ENCODE results near the gene ROR2.
"Not testable (repeated sequence)": the region's sequence is repeated elsewhere in the genome, so short reads cannot be mapped to it uniquely, and the experiment has no call there.

ROR2 gene

GRCh38 chr9:91923145-91923544 lies 26.9 kb downstream of the ROR2 start:
- DNase-seq, result no peak

- DNase-seq, result no peak
Measured at GRCh38 chr9:91921371-91921770, 28.7 kb downstream of the ROR2 start.

- DNase-seq, result no peak
Measured at GRCh38 chr9:91920630-91921350, 29.2 kb downstream of the ROR2 start.

DNA sequence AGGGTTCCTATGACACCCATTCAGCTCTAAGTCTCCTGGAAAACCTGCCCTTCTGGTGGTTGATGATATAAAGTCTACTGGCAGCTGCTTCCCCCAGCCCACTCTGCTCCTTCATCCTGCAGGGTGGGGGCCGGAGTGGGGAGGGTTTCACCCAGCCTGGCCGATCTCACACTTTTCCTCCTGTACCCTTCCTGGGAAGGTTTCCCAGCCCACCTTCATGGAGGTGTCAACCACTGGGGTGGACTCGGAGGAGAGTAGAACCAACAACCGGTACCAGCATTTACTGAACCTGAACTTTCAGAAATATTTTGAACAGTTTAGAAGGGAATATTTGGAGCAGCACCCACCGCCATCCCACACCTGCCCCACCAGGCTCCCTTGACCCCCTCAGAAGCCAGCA lies 30.4 kb downstream of the ROR2 start:
- no peak for DNase-seq

DNA sequence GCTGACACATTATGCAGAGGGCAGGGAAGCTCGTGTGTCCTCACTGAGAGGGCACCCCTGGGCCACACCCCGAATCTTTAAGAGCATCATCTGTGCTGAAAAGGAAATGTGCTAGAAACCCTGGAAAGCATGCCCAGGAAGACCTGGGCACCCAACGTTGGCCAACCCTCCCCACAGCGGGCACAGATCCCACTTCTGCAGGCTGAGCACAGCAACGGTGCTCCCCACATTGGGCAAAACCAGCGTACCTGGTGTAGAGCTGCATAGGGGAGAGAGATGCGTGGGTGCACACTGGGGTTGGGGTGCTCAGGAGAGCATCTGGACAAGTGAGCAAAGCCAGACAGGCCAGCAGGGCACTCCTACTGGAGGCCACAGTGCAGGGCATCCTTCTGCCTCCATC lies 32.6 kb downstream of the ROR2 start:
- DNase-seq, result no peak

- DNase-seq, result no peak
Measured at GRCh38 chr9:91915524-91916263, 34.3 kb downstream of the ROR2 start.

GRCh38 chr9:91914937-91915336 lies 35.1 kb downstream of the ROR2 start:
- DNase-seq, result no peak

- no peak for DNase-seq
Measured at GRCh38 chr9:91914404-91914803, 35.6 kb downstream of the ROR2 start.

DNA sequence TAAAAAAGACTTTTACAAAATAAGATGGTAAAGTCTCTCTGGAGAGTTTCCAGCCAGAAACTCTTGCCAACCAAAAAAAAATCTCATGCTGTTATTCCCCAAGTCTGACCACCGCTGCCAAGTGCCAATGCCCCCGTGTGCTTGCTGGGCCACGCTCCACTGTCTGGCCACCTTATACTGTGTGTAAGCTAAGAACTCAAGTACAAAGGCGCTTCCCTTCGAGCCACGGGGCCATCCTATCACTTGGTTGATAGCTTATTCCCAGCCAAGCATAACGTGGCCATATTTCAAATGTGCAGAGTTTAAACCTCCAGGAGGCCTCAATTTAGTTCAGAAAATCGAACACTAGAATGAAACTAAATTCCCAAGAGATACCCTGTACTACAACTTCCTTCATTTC lies 36.0 kb downstream of the ROR2 start:
- no peak for DNase-seq

DNA sequence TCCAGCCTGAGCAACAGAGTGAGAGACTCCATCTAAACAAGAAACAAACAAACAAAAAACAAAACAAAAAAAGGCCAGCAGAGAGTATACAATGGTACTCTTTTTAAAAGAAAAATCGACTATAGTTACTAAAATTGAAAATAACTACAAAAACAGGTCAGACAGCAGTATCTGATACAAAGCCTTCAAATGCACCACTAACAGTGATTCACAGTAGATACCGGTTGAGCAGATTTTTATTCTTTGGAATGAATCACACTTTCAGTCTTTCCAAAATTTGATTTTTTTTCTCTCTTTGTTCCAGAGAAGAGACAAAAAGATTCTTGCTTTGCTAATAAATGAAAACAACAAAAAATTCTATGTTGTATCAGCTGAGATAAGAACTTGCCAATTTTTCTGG lies 36.9 kb downstream of the ROR2 start:
- DNase-seq, result no peak

- DNase-seq, result no peak
Measured at GRCh38 chr9:91911657-91912056, 38.4 kb downstream of the ROR2 start.

GRCh38 chr9:91909256-91909655 lies 40.8 kb downstream of the ROR2 start:
- DNase-seq, result not testable (repeated sequence)

DNA sequence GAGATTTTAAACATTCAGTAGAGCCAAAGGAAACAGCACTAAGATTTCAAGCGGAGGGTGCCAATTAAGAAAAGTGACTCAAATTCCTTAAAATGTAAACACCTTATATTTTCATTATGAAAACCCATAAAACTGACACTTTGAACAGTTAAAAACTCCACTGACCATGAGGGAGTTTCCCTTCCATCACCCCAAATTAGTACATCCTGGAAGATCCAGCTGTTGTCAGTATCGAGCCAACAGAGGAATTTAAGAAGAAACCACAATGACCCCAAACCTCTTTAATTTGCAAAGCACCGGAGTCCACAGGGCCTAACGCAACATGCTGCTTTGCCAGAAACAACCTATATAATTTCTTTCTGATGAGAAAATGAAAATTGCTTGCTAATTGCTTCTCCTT lies 41.3 kb downstream of the ROR2 start:
- no peak for DNase-seq

DNA sequence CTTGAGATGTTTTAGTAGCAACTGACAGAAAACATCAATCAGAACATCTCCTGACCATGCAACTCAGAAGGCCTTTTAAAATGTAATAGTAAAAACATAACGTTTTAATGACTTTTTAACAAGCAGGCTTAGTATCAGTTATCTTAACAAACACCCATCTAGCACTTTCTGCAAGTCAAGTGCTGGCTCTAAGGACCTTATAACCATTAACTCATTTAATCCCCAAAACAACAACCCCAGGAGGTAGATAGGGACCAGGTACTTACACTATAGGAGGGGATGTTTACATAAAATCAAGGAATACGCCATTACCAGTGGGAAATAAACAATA lies 41.8 kb downstream of the ROR2 start:
- no peak for DNase-seq

DNA sequence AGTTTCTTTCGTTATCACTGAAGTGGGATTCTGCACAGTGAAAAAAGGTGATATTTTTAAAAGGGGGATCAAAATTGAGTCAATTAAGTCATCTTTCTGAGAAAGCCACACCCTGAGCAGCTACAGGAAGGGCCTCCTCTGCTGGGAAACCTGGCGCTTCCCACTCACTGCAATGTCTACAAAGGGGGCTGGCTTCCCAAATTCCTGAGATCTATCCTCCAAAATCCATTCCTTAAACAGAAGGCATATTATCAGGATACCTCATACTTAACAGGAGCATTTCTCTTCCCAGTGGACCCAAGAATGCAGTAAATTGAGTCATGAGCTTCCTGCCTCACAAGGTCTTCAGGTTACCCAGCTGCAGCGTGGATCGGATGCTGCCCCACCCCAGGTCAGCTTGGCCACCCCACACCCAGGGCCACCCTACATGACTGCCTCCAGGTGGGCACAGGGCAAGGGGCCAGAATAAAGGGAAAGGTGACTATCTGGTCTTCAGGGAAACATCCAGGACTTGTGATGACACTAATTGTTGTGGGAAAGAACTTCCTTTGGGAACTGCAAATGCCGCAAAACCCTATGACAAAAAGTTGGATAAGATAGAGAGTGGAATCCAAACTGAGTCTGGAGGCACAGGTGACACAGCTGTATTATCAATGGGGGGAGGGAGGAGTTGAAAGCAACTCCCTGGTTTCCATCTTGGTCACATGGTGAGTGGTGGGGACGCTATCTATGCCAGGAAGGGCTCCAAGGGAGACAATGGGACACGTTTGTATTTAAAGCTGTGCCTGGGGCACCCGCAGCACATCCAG lies 42.3 kb downstream of the ROR2 start:
- no peak for DNase-seq

GRCh38 chr9:91905991-91906469 lies 44.0 kb downstream of the ROR2 start:
- peak; percentile 33 to 47 for DNase-seq

GRCh38 chr9:91905237-91905650 lies 44.8 kb downstream of the ROR2 start:
- no peak for DNase-seq

DNA sequence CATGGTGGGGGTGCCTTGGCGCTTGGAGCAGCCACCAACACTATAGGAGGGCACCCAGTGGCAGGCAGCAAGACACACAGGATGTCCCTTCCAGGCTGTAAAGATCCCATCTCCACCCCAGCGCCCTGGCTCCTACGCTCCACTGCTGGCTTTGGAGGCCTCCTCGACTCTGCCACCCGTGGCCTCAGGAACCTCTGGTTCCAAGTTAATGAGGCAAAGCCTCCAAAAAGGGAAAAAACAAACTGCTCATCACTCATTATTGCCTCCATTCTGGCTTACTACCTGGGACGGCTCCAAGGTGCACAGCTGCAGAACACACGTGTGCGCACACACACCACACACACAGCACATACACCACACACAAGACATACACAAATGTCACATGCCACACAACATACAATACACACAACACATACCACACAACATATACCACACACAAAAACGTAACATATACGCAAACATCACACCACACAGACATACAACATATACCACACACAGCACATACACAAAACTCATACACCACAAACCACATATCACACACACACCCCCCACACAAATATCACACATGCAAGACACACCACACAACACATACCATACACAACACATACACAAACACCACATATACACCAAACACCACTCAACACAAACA lies 45.3 kb downstream of the ROR2 start:
- DNase-seq, result no peak

DNA sequence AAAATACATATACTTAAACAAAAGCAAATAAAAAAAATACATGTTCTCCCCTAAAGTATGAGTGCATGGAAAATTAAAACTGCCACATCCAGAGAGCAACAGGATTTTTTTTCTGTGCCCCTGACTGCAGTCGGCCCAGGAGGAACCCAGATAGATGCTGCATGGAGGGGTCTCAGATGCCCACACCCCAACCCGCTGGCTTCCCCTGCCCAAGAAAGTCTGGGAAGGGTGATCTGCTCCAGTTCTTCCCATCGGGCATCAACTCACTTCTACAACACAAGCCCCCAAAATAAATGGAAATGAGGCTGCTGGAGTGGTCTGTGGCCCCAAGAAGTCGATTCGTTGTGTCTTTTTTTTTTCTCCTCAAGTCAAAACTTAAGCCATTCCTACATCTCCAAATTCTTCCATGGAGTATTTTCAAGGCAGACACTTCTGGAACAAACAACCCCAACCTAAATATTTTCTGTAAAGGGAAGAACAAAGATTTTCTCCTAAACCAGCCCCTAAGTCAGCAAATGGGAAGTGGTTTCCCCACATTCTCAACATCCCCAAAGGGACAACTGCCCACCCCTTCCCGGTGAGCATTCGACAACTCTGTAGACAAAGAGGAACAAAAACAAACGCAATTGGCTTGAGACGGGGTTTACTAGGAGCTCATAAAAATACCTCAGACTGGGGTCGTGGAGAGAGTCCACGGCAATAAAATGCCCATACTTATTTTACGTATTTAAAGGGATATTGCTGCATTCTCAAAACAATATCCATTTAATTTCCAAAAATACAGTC lies 46.7 kb downstream of the ROR2 start:
- DNase-seq, result peak; percentile 72 to 79

GRCh38 chr9:91902475-91903125 lies 47.4 kb downstream of the ROR2 start:
- no peak for DNase-seq

GRCh38 chr9:91900797-91901177 lies 49.2 kb downstream of the ROR2 start:
- DNase-seq, result no peak
